OCI-LY1 (cell line): ENCODE measurements around the gene INPP5A.

Experiments used
- CTCF ChIP-seq: fragments of 200-600 bp; sonication (generic), shearing (Covaris generic); IDR thresholded peaks from 2 replicates; pipeline ENCODE4 v1.5.1; 2017; ENCODE audit warnings: mild to moderate bottlenecking, antibody characterized with exemption, low read length, moderate library complexity, mixed read lengths
- EZH2 ChIP-seq: fragments of 200-600 bp; sonication (generic), shearing (Covaris generic); IDR thresholded peaks from 2 replicates; pipeline ENCODE4 v1.8.0; 2017; ENCODE audit warnings: borderline replicate concordance, mixed run types, mild to moderate bottlenecking, antibody characterized with exemption, low read length, moderate library complexity, mixed read lengths

DNA sequence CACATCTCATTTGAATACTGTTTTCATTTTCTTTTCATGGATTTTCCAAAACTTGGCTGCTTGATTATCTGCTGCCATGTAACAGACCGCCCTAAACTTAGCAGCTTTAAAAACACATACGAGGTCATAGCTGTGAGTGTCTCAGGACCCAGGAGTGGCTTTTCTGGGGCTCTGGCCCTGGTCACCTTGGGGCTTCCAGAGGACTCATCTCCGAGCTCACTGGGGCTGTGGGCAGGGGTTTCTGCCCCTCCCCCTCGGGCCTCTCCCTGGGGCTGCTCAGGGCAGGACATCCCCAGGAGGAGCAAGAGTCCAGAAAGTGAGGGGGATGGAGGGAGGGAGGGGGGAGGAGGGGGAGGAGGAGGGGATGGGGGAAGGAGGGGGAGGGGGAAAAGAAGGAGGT is 171.3 kb downstream of the INPP5A start:
- TF ChIP-seq CTCF (no peak), EZH2 (no peak)
